Measurements from ENCODE around the gene OR51A4. TPM values are rescaled to one million over a fixed set of nuclear protein-coding genes. Genes with fewer than 3 reads are reported as not detected.
"Not testable (repeated sequence)": the region's sequence is repeated elsewhere in the genome, so short reads cannot be mapped to it uniquely, and the experiment has no call there.

OR51A4 gene, protein sequence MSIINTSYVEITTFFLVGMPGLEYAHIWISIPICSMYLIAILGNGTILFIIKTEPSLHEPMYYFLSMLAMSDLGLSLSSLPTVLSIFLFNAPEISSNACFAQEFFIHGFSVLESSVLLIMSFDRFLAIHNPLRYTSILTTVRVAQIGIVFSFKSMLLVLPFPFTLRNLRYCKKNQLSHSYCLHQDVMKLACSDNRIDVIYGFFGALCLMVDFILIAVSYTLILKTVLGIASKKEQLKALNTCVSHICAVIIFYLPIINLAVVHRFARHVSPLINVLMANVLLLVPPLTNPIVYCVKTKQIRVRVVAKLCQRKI
- not detected for polyA plus RNA-seq (ENCODE audit: low read depth in 6 of 6)

GRCh38 chr11:4947505-4947904, at the start of gene OR51A4:
Gene OR51A4, minus strand, starts transcription at chr11:4947605. Its CDS starts 505 bp downstream, at chr11:4947100.
- ATAC-seq (ENCODE audit: low read depth in 2 of 2) = no peak
- no peak for DNase-seq
- H3K4me1 Mint-ChIP-seq = no peaks in the 10 kb centered on the region
- H3K27me3 Mint-ChIP-seq = no peaks in the 10 kb centered on the region
- H3K27ac Mint-ChIP-seq = no peak within 1 kb of the TSS
- H3K36me3 Mint-ChIP-seq = no peaks in the 10 kb centered on the region
- no peak within 1 kb of the TSS for H3K4me3 Mint-ChIP-seq
- H3K9me3 Mint-ChIP-seq = peaks cover 0 to 2% (median 0%) of the 10 kb centered on the region in 7 donors

- H3K27ac Mint-ChIP-seq = no peak within 1 kb of the TSS
- peaks cover 8 to 10% (median 9%) of the 10 kb centered on the region in 3 donors for H3K27me3 Mint-ChIP-seq
- H3K36me3 Mint-ChIP-seq = no peaks in the 10 kb centered on the region
- peaks cover 0 to 3% (median 0%) of the 10 kb centered on the region in 7 donors for H3K9me3 Mint-ChIP-seq
- no peaks in the 10 kb centered on the region for H3K4me1 Mint-ChIP-seq
- ATAC-seq (ENCODE audit: low read depth in 2 of 2) = no peak
- no peak for DNase-seq
- no peak within 1 kb of the TSS for H3K4me3 Mint-ChIP-seq
Observed at GRCh38 chr11:4994551-4994950, 47.1 kb upstream of the OR51A4 start, which contains the start of gene OR51L1. Gene OR51L1, plus strand, starts transcription at chr11:4994851. Its CDS starts 4,132 bp downstream, at chr11:4998983.

- Mint-ChIP-seq H3K4me1 (no peaks in the 10 kb centered on the region), H3K36me3 (no peaks in the 10 kb centered on the region), H3K27me3 (peaks cover 0 to 11% (median 9%) of the 10 kb centered on the region in 3 donors), H3K27ac (no peak overlapping the region), H3K9me3 (peaks cover 0 to 3% (median 0%) of the 10 kb centered on the region in 7 donors), H3K4me3 (no peak overlapping the region)
- ATAC-seq (ENCODE audit: low read depth in 2 of 2) (no peak), DNase-seq (no peak)
Observed at GRCh38 chr11:4991060-4991459, 43.7 kb upstream of the OR51A4 start.

DNA sequence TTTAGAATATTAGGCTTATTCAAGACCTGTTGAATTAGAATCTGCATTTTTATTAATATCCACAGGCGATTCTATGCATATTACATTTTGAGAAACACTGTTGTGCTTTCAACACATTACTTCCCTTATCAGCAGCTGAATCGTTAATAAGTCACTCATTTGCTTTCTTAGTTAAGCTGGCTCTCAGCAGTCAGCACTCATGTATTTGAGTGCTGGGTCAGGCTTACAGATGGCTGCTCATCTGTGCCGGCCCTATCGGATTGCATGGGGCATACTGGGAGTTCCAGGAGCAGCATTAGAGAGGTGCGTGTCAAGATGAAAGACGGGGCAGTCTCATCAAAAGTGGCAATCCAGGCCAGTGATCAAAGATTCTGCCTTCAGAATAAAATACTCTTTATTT, 36.4 kb upstream of the OR51A4 start:
- H3K4me3 Mint-ChIP-seq = no peak overlapping the region
- DNase-seq = no peak
- H3K4me1 Mint-ChIP-seq = no peaks in the 10 kb centered on the region
- H3K36me3 Mint-ChIP-seq = no peaks in the 10 kb centered on the region
- no peak overlapping the region for H3K27ac Mint-ChIP-seq
- no peak for ATAC-seq (ENCODE audit: low read depth in 2 of 2)
- peaks cover 0 to 5% (median 0%) of the 10 kb centered on the region in 3 donors for H3K27me3 Mint-ChIP-seq
- no peaks in the 10 kb centered on the region for H3K9me3 Mint-ChIP-seq

GRCh38 chr11:4982678-4983077, 35.3 kb upstream of the OR51A4 start:
- DNase-seq = no peak
- H3K27me3 Mint-ChIP-seq = peaks cover 0 to 11% (median 5%) of the 10 kb centered on the region in 3 donors
- no peaks in the 10 kb centered on the region for H3K36me3 Mint-ChIP-seq
- no peak overlapping the region for H3K4me3 Mint-ChIP-seq
- H3K9me3 Mint-ChIP-seq = peaks cover 0 to 5% (median 4%) of the 10 kb centered on the region in 7 donors
- ATAC-seq (ENCODE audit: low read depth in 2 of 2) = no peak
- no peaks in the 10 kb centered on the region for H3K4me1 Mint-ChIP-seq
- no peak overlapping the region for H3K27ac Mint-ChIP-seq

- Mint-ChIP-seq H3K9me3 (peaks cover 0 to 11% (median 4%) of the 10 kb centered on the region in 7 donors), H3K27me3 (peaks cover 0 to 6% (median 5%) of the 10 kb centered on the region in 3 donors), H3K4me1 (no peaks in the 10 kb centered on the region), H3K27ac (no peak overlapping the region), H3K36me3 (no peaks in the 10 kb centered on the region), H3K4me3 (no peak overlapping the region)
- DNase-seq (no peak), ATAC-seq (ENCODE audit: low read depth in 2 of 2) (no peak)
Observed at GRCh38 chr11:4979036-4979435, 31.6 kb upstream of the OR51A4 start.

GRCh38 chr11:4975436-4975835, 28.0 kb upstream of the OR51A4 start:
- no peak overlapping the region for H3K27ac Mint-ChIP-seq
- H3K36me3 Mint-ChIP-seq = no peaks in the 10 kb centered on the region
- H3K9me3 Mint-ChIP-seq = peaks cover 0 to 11% (median 4%) of the 10 kb centered on the region in 7 donors
- H3K27me3 Mint-ChIP-seq = peaks cover 0 to 6% (median 5%) of the 10 kb centered on the region in 3 donors
- ATAC-seq (ENCODE audit: low read depth in 2 of 2) (no peak), DNase-seq (no peak)
- H3K4me1 Mint-ChIP-seq = no peaks in the 10 kb centered on the region
- H3K4me3 Mint-ChIP-seq = no peak overlapping the region

DNA sequence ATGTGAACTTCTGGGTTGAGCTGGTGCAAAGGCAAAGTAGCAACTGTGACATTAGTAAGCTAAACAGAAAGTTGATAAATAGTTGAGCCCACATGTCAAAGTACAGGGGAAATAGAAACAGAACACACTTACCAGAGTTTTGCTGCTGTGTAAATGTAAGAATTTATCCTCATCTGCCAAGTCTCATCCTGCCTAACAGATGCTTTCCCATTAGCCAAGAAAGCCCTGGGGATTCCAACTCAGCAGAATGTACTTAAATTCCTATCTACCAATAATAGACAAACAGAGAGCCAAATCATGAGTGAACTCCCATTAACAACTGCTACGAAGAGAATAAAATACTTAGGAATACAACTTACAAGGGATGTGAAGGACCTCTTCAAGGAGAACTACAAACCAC, 15.4 kb upstream of the OR51A4 start:
- DNase-seq (no peak), ATAC-seq (ENCODE audit: low read depth in 2 of 2) (no peak)
- peaks cover 0 to 5% of the 10 kb centered on the region in 2 donors for H3K36me3 Mint-ChIP-seq

DNA sequence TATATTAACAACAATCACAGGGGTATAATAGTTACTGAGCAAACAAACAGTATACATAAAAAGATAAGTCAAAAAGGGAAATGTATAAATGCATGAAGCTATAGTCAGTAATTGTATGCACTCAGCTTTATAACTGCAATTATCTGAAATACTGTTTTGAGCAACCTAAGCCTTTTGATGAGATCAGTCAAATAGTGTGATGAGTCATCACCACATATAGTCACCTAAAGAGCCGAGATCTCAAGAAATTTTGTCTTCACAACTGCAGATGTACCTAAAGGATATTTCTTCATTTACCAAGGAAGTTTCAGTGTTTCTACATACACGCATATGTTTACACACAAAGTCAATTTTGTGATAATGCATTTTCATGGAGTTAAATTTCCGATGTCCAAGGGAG, 13.5 kb upstream of the OR51A4 start:
- no peak for DNase-seq
- no peak for ATAC-seq (ENCODE audit: low read depth in 2 of 2)
- Mint-ChIP-seq H3K27me3 (peaks cover 0 to 8% (median 0%) of the 10 kb centered on the region in 3 donors), H3K4me1 (no peaks in the 10 kb centered on the region), H3K27ac (no peak overlapping the region), H3K9me3 (peaks cover 0 to 17% (median 6%) of the 10 kb centered on the region in 7 donors), H3K4me3 (no peak overlapping the region), H3K36me3 (peaks cover 0 to 5% of the 10 kb centered on the region in 2 donors)

More for the DNA sequence above, 15.4 kb upstream of the OR51A4 start:
- Mint-ChIP-seq H3K4me3 (no peak overlapping the region), H3K27ac (no peak overlapping the region), H3K27me3 (peaks cover 0 to 10% (median 0%) of the 10 kb centered on the region in 3 donors), H3K4me1 (no peaks in the 10 kb centered on the region), H3K9me3 (peaks cover 0 to 17% (median 6%) of the 10 kb centered on the region in 7 donors)

GRCh38 chr11:4957396-4957795, 10.0 kb upstream of the OR51A4 start:
- peaks cover 0 to 3% (median 0%) of the 10 kb centered on the region in 7 donors for H3K9me3 Mint-ChIP-seq
- peak overlapping the region in 1 of 8 donors; percentile 67 for H3K4me3 Mint-ChIP-seq
- peaks cover 0 to 7% (median 0%) of the 10 kb centered on the region in 3 donors for H3K27me3 Mint-ChIP-seq
- H3K36me3 Mint-ChIP-seq = no peaks in the 10 kb centered on the region
- no peaks in the 10 kb centered on the region for H3K4me1 Mint-ChIP-seq
- no peak for ATAC-seq (ENCODE audit: low read depth in 2 of 2)
- no peak for DNase-seq
- no peak overlapping the region for H3K27ac Mint-ChIP-seq

DNA sequence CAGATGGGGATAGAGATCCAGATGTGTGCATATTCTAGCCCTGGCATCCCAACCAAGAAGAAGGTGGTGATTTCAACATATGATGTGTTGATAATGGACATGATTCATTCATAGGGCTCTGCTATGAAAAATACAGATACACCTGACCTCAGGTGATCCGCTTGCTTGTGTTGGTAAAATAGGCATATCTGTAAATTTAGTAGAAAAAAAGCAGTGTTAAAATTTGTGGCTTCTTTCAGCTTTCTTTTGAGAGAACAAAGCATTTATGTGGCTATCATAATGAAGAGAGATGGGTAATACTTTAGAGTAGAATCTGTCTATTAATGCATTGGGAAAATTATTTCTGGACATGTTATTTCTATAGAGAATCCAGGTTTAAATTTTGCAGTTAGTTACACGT, 8.2 kb upstream of the OR51A4 start, which contains the start of gene OR51A2:
Gene OR51A2, minus strand, starts transcription at position 101 of the 400 bp plus-strand sequence. Its CDS starts 0 bp downstream, at position 101.
- H3K4me3 Mint-ChIP-seq; DNase-seq; H3K27me3 Mint-ChIP-seq; H3K36me3 Mint-ChIP-seq; H3K27ac Mint-ChIP-seq; H3K4me1 Mint-ChIP-seq; H3K9me3 Mint-ChIP-seq; ATAC-seq (ENCODE audit: low read depth in 2 of 2): not testable (repeated sequence)

DNA sequence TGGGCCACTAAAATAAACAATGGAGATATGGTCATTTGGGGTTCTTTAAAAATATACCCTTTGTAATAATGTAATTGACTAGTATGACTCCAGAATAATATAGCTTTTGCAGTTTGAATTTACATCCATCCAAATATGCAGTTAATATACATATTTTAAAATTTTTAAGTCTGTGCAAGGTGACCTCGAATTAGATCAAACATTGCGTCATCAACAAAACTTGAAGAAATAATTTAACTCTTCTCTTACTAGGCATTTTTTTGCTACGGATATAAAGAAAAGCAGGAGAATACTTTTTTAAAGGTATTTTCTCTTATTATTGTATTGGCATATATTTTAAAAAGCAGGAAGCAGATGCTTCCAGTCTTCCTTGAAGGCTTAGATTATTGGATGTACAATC, 10.7 kb downstream of the OR51A4 start:
- Mint-ChIP-seq H3K4me3 (no peak overlapping the region), H3K36me3 (no peaks in the 10 kb centered on the region)

DNA sequence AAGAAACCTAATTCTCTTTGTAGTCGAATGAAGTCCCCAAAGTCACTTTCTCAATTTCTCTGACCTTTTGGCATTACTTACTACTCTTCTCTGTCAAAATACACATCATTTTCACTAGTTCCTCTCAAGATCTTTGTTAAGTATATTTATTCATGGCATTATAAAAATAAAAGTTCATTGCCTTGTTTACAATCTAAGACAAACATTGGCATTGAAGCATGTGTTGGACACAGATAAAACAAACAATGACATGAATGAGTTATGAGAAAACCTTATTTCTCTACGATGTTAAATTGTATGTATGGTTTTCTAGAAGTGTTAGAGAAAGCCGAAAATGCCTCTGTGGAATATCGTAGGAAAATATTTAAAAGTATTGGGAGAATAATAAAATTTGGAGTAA, 14.7 kb downstream of the OR51A4 start:
- DNase-seq (no peak), ATAC-seq (ENCODE audit: low read depth in 2 of 2) (no peak)
- Mint-ChIP-seq H3K9me3 (peaks cover 0 to 7% (median 0%) of the 10 kb centered on the region in 7 donors), H3K27me3 (peaks cover 2 to 6% (median 3%) of the 10 kb centered on the region in 3 donors), H3K4me1 (no peaks in the 10 kb centered on the region), H3K36me3 (no peaks in the 10 kb centered on the region), H3K4me3 (no peak overlapping the region), H3K27ac (no peak overlapping the region)

More for the DNA sequence above, 10.7 kb downstream of the OR51A4 start:
- no peak for ATAC-seq (ENCODE audit: low read depth in 2 of 2)
- DNase-seq = no peak
- no peaks in the 10 kb centered on the region for H3K4me1 Mint-ChIP-seq
- H3K27me3 Mint-ChIP-seq = peaks cover 7 to 11% (median 10%) of the 10 kb centered on the region in 3 donors
- H3K27ac Mint-ChIP-seq = no peak overlapping the region
- H3K9me3 Mint-ChIP-seq = peaks cover 0 to 8% (median 0%) of the 10 kb centered on the region in 7 donors

DNA sequence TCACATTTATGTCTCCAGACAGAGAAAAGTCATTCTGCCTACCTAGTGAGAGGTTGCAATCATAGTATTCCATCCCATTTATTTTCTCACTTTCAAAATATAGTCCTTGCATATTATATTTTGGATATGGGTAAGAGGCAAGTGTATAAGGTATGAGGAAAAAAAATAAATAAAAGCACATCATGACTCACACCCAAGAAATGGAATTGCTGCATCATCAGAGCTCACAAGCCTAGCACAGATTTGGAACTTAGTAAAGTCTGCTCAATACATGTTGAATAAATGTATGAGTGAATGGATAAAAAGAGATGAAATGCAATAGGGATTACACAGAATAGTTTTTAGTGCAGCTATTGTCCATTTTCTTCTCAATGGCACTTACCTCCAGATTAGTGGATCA, 20.8 kb downstream of the OR51A4 start:
- Mint-ChIP-seq H3K9me3 (peaks cover 0 to 3% (median 1%) of the 10 kb centered on the region in 7 donors), H3K27me3 (peaks cover 8 to 10% (median 9%) of the 10 kb centered on the region in 3 donors)

More for the DNA sequence above, 20.8 kb downstream of the OR51A4 start:
- ATAC-seq (ENCODE audit: low read depth in 2 of 2) (no peak), DNase-seq (no peak)
- no peak overlapping the region for H3K27ac Mint-ChIP-seq
- no peaks in the 10 kb centered on the region for H3K4me1 Mint-ChIP-seq
- H3K4me3 Mint-ChIP-seq = no peak overlapping the region
- no peaks in the 10 kb centered on the region for H3K36me3 Mint-ChIP-seq
